GM12878 (cell line): Measurements from ENCODE around the gene ARL5C.

Source experiments
- CREB1 ChIP-seq: IDR thresholded peaks from 2 replicates; pipeline ENCODE4 v1.6.1; 2012; ENCODE audit warnings: low read depth, mild to moderate bottlenecking, inconsistent platforms
- EZH2 ChIP-seq: IDR thresholded peaks from 2 replicates; pipeline ENCODE4 v1.6.1; 2012; ENCODE audit warnings: low read depth, mild to moderate bottlenecking, control low read depth, inconsistent platforms, low read length, borderline replicate concordance; ENCODE audit not compliant: control insufficient read depth
- GABPA ChIP-seq: IDR thresholded peaks from 2 replicates; pipeline ENCODE4 v1.6.1; 2014; ENCODE audit warnings: antibody characterized with exemption, low read depth, mild to moderate bottlenecking, inconsistent platforms
- JUNB ChIP-seq: IDR thresholded peaks from 2 replicates; pipeline ENCODE4 v1.6.1; 2016; ENCODE audit warnings: antibody characterized with exemption, mild to moderate bottlenecking
- MYB ChIP-seq: fragments of 150-350 bp; IDR thresholded peaks from 2 replicates; pipeline ENCODE4 v1.6.1; 2014; ENCODE audit warnings: mild to moderate bottlenecking, low read depth, low read length, borderline replicate concordance
- NFYB ChIP-seq: IDR thresholded peaks from 2 replicates; pipeline ENCODE4 v1.6.1; 2011; ENCODE audit warnings: low read depth, mild to moderate bottlenecking, low read length, improper control_type of control experiment, moderate library complexity; ENCODE audit not compliant: insufficient read depth
- POLR2A ChIP-seq: IDR thresholded peaks from 2 replicates; pipeline ENCODE4 v1.6.1; 2011; ENCODE audit warnings: low read depth, mild to moderate bottlenecking, low read length
- POLR2AphosphoS5 ChIP-seq: IDR thresholded peaks from 2 replicates; pipeline ENCODE4 v1.6.1; 2011; ENCODE audit warnings: mild to moderate bottlenecking, low read length, inconsistent platforms
- YY1 ChIP-seq: IDR thresholded peaks from 2 replicates; pipeline ENCODE4 v1.6.1; 2011; ENCODE audit warnings: low read depth, mild to moderate bottlenecking, low read length
- ZBTB33 ChIP-seq: fragments of 450-650 bp; IDR thresholded peaks from 2 replicates; pipeline ENCODE4 v1.6.1; 2017; ENCODE audit warnings: mild to moderate bottlenecking
- TF ChIP-seq, protein P1 (sequence below), 3 experiments: IDR thresholded peaks in 2 of 3; conservative IDR thresholded peaks in 1 of 3; 2 replicates each; pipeline ENCODE4 v1.5.1; 2011; ENCODE audit warnings: low read depth in 3 of 3, low read length in 3 of 3, mild to moderate bottlenecking in 3 of 3, control low read depth in 2 of 3, moderate library complexity in 2 of 3, inconsistent platforms in 1 of 3, mixed read lengths in 1 of 3; ENCODE audit not compliant: control insufficient read depth in 2 of 3, insufficient read depth in 1 of 3; ENCODE audit errors: extremely low read depth in 1 of 3

GRCh38 chr17:39200957-39201510, 35.1 kb upstream of the ARL5C start:
- TF ChIP-seq EZH2 (no peak), POLR2A (no peak), POLR2AphosphoS5 (peak; percentile 43; the same call in 1 of the 2 replicates), JUNB (no peak), CREB1 (no peak), MYB (no peak), YY1 (no peak), ZBTB33 (no peak), GABPA (no peak), NFYB (no peak)
- TF ChIP-seq, protein P1, sequence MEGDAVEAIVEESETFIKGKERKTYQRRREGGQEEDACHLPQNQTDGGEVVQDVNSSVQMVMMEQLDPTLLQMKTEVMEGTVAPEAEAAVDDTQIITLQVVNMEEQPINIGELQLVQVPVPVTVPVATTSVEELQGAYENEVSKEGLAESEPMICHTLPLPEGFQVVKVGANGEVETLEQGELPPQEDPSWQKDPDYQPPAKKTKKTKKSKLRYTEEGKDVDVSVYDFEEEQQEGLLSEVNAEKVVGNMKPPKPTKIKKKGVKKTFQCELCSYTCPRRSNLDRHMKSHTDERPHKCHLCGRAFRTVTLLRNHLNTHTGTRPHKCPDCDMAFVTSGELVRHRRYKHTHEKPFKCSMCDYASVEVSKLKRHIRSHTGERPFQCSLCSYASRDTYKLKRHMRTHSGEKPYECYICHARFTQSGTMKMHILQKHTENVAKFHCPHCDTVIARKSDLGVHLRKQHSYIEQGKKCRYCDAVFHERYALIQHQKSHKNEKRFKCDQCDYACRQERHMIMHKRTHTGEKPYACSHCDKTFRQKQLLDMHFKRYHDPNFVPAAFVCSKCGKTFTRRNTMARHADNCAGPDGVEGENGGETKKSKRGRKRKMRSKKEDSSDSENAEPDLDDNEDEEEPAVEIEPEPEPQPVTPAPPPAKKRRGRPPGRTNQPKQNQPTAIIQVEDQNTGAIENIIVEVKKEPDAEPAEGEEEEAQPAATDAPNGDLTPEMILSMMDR (IDR thresholded peaks at IDR 0.05 in 2 of 3, conservative IDR thresholded peaks at IDR 0.05 in 1 of 3; ENCODE audit: control insufficient read depth in 2 of 3, extremely low read depth in 1 of 3, insufficient read depth in 1 of 3, low read depth in 3 of 3, low read length in 3 of 3) = no peak
